T-helper 2 cell treated with Interferon-gamma antibody and Interleukin-4, amounts not matched to agents 5 μg/mL and 100 μg/mL, for 36 hours (primary cell): Measurements from ENCODE around the gene FAIM.
"Not testable (repeated sequence)": the region's sequence is repeated elsewhere in the genome, so short reads cannot be mapped to it uniquely, and the experiment has no call there.

ENCODE experiments used
- DNase-seq: peaks from one replicate; pipeline ENCODE4 v3.0.0; 2021; ENCODE audit warnings: low spot score
- H3K27ac Mint-ChIP-seq: one replicate; pipeline ENCODE4 v1.8.0; 2021; ENCODE audit warnings: mild to moderate bottlenecking, mixed read lengths
- H3K27me3 Mint-ChIP-seq: one replicate; pipeline ENCODE4 v1.8.0; 2021; ENCODE audit warnings: low read depth, mixed read lengths
- H3K36me3 Mint-ChIP-seq: one replicate; pipeline ENCODE4 v1.8.0; 2021; ENCODE audit warnings: low read depth, mixed read lengths
- H3K4me1 Mint-ChIP-seq: one replicate; pipeline ENCODE4 v1.8.0; 2021; ENCODE audit warnings: low read depth, mixed read lengths
- H3K4me3 Mint-ChIP-seq: one replicate; pipeline ENCODE4 v1.8.0; 2022; ENCODE audit warnings: mild to moderate bottlenecking, moderate library complexity, mixed read lengths
- H3K9me3 Mint-ChIP-seq: one replicate; pipeline ENCODE4 v1.8.0; 2021; ENCODE audit warnings: mixed read lengths

Gene FAIM, protein sequence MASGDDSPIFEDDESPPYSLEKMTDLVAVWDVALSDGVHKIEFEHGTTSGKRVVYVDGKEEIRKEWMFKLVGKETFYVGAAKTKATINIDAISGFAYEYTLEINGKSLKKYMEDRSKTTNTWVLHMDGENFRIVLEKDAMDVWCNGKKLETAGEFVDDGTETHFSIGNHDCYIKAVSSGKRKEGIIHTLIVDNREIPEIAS

DNA sequence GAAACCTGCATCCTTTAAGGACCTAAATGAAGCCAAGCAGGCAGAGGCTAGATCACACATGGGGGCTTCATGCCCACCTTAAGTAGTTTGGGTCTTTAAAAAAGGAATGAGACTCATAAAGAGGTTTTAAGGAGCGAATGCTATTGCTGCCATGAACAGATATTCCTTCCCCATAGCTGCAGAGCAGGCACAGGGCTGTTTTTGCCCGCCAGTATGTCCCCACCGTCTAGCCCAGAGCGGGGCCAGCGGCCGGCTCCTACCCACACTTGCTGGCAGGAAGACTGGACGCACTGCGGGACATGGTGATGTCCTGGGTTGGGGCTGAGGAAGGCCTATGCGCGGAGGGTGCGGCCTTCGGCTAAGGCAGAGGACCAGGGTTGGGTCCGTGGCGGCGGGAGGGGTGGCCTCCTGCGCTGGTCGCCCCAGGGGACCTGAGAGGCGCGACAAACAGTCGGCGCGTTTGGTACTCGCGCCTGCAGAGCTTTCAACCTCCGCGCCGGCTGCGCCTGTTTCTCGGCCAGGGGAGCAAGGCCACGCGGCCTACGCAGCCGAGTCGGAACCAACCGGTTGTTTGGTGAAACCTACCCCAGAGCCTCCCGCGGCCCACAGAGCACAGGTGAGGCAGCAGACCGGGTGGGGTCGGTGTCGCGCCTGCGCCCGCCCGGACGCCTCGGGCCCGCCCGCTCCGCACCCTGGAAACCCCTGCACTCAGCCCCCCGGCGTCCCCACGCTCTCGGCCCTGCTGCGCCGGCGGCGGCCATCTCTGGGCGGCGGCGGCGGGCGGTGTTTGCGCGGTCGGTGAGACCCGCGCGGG is at the start of gene FAIM:
Gene FAIM (plus strand): TSS at position 450 of the 814 bp plus-strand sequence. CDS start 10,956 bp downstream, outside the sequence.
- peaks cover 6% of the 10 kb centered on the region for H3K9me3 Mint-ChIP-seq
- DNase-seq = peak; percentile 56

DNA sequence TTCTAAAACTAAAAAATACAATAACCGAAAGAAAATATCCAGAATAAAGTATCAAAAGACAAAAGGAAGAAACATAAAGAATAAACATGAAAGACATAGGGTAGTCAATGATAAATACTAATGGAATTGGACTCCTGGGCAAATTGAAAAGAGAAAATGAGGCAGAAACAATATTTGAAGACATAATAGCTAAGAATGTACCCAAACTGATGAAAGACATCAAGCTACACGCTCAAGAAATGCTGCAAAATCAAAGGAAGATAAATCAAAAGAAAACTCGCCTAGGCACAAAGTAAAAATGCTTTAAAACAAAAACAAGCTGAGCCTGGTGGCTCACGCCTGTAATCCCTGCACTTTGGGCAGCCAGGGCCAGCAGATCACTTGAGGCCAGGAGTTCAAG is 49.4 kb upstream of the FAIM start:
- Mint-ChIP-seq H3K4me3 (no peak overlapping the region), H3K9me3 (peaks cover 34% of the 10 kb centered on the region), H3K27me3 (no peaks in the 10 kb centered on the region), H3K4me1 (peaks cover 7% of the 10 kb centered on the region), H3K36me3 (peaks cover 41% of the 10 kb centered on the region), H3K27ac (no peak overlapping the region)
- DNase-seq = no peak

More for the DNA sequence above, at the start of gene FAIM:
- Mint-ChIP-seq H3K4me3 (peak within 1 kb of the TSS; percentile 83), H3K27ac (peak within 1 kb of the TSS; percentile 89), H3K36me3 (no peaks in the 10 kb centered on the region), H3K27me3 (peaks cover 4% of the 10 kb centered on the region), H3K4me1 (peaks cover 14% of the 10 kb centered on the region)

DNA sequence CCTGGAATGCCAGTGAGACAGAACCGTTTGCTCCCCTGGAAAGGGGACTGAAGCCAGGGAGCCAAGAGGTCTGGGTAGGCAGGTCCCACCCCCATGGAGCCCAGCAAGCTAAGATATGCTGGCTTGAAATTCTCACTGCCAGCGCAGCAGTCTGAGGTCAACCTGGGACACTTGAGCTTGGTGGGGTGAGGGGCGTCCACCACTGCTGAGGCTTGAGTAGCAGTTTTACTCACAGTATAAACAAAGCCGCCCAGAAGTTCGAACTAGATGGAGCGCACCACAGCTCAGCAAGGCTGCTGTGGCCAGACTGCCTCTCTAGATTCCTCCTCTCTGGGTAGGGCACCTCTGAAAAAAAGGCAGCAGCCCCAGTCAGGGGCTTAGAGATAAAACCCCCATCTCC is 48.1 kb upstream of the FAIM start:
- DNase-seq = no peak
- peaks cover 34% of the 10 kb centered on the region for H3K9me3 Mint-ChIP-seq
- no peaks in the 10 kb centered on the region for H3K27me3 Mint-ChIP-seq
- no peak overlapping the region for H3K4me3 Mint-ChIP-seq
- no peak overlapping the region for H3K27ac Mint-ChIP-seq
- peaks cover 7% of the 10 kb centered on the region for H3K4me1 Mint-ChIP-seq
- peaks cover 43% of the 10 kb centered on the region for H3K36me3 Mint-ChIP-seq

DNA sequence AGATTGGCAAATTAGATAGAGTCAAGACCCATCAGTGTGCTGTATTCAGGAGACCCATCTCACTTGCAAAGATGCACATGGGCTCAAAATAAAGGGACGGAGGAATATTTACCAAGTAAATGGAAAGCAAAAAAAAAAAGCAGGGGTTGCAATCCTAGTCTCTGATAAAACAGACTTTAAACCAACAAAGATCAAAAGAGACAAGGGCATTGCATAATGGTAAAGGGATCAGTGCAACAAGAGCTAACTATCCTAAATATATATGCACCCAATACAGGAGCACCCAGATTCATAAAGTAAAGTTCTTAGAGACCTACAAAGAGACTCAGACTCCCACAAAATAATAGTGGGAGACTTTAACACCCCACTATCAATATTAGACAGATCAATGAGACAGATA is 45.7 kb upstream of the FAIM start:
- H3K4me1 Mint-ChIP-seq, DNase-seq, H3K4me3 Mint-ChIP-seq, H3K27ac Mint-ChIP-seq, H3K27me3 Mint-ChIP-seq: not testable (repeated sequence)
- Mint-ChIP-seq H3K36me3 (peaks cover 42% of the 10 kb centered on the region), H3K9me3 (peaks cover 21% of the 10 kb centered on the region)

DNA sequence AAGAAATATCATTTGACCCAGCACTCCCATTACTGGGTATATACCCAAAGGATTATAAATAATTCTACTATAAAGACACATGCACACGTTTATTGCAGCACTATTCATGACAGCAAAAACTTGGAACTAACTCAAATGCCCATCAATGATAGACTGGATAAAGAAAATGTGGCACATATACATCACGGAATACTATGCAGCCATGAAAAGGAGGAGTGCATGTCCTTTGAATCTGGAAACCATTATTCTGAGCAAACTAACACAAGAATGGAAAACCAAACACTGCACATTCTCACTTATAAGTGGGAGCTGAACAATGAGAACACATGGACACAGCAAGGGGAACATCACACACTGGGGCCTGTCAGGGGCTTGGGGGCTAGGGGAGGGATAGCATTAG is 42.3 kb upstream of the FAIM start:
- not testable (repeated sequence) for H3K27ac Mint-ChIP-seq, H3K4me3 Mint-ChIP-seq, DNase-seq, H3K27me3 Mint-ChIP-seq, H3K4me1 Mint-ChIP-seq, H3K9me3 Mint-ChIP-seq
- H3K36me3 Mint-ChIP-seq = peaks cover 37% of the 10 kb centered on the region

DNA sequence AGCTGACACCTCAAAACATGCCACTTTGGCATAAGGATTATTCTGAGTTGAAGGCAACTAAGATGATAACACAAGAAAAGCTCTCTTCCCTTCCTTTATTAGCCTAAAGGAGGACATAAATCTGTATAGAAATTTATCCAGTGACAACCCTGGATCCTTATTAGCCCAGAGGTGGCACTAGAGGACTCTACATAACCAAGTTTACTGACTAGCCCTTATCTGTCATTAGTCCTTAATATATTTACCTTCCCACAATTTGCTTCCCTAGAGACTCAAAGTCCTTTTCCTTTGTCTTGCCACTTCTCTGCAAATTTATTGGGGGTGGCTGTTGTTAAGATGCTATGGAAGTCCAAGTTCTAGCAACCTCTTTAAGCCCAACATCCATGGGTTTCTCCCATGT is 41.2 kb upstream of the FAIM start:
- no peaks in the 10 kb centered on the region for H3K27me3 Mint-ChIP-seq
- H3K4me1 Mint-ChIP-seq = peaks cover 11% of the 10 kb centered on the region
- H3K36me3 Mint-ChIP-seq = peaks cover 41% of the 10 kb centered on the region
- no peak for DNase-seq
- no peak overlapping the region for H3K27ac Mint-ChIP-seq
- H3K9me3 Mint-ChIP-seq = peaks cover 6% of the 10 kb centered on the region
- H3K4me3 Mint-ChIP-seq = no peak overlapping the region

DNA sequence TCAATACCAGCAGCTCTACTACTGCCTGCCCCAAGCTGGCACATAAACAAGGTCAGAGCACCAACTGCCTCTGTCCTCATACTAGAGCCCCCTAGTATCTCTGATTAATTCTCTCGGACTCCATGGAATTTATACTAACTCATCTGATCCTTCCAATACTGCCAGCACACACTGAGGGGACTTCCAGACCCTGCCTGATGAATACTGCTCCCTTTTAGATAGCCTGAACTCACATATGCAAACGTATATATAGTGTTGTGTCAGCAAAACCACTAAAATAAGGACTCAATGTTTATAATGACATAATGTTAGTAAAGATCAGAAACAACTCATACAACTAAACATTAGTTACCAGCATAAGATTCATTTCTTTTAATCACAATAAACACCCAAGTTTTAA is 39.5 kb upstream of the FAIM start:
- Mint-ChIP-seq H3K4me1 (peaks cover 4% of the 10 kb centered on the region), H3K4me3 (no peak overlapping the region), H3K36me3 (peaks cover 46% of the 10 kb centered on the region), H3K27me3 (no peaks in the 10 kb centered on the region), H3K27ac (no peak overlapping the region), H3K9me3 (peaks cover 19% of the 10 kb centered on the region)
- DNase-seq = no peak

DNA sequence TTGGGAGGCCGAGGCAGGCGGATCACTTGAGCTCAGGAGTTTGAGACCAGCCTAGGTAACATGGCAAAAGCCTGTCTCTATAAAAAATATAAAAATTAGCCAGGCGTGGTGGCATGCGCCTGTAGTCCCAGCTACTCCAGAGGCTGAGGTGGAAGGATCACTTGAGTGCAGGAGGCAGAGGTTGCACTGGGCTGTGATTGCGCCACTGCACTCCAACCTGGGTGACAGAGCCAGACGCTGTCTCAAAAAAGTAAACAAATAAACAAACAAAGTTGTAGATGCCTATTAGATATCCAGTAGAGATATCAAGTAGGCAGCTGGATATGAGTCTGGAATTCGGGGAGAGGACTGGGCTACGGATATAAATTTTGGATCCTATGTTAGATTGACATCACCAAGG is 38.9 kb upstream of the FAIM start:
- H3K4me1 Mint-ChIP-seq, DNase-seq, H3K4me3 Mint-ChIP-seq, H3K27me3 Mint-ChIP-seq, H3K27ac Mint-ChIP-seq: not testable (repeated sequence)
- peaks cover 46% of the 10 kb centered on the region for H3K36me3 Mint-ChIP-seq
- peaks cover 19% of the 10 kb centered on the region for H3K9me3 Mint-ChIP-seq

DNA sequence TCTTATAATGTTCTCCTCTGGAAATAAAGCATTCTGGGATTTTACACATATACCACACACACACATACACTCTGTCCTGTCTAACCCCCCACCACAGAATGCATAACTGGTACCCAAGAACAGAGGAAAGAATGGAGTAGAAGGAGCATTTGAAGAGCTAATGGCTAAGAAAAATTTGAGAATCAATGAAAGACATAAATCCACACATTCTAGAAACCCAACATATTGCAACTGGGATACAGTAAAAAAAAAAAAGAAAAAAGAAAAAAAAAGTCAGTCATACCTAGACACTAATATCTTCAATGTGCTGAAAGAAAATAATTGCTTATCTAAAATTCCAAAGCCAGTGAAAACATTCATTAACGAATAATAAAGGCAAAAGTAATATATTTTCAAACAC is 35.4 kb upstream of the FAIM start:
- peaks cover 55% of the 10 kb centered on the region for H3K36me3 Mint-ChIP-seq
- no peaks in the 10 kb centered on the region for H3K27me3 Mint-ChIP-seq
- no peak overlapping the region for H3K4me3 Mint-ChIP-seq
- peak overlapping the region; percentile 32 for H3K27ac Mint-ChIP-seq
- peaks cover 15% of the 10 kb centered on the region for H3K4me1 Mint-ChIP-seq
- peaks cover 30% of the 10 kb centered on the region for H3K9me3 Mint-ChIP-seq
- no peak for DNase-seq

DNA sequence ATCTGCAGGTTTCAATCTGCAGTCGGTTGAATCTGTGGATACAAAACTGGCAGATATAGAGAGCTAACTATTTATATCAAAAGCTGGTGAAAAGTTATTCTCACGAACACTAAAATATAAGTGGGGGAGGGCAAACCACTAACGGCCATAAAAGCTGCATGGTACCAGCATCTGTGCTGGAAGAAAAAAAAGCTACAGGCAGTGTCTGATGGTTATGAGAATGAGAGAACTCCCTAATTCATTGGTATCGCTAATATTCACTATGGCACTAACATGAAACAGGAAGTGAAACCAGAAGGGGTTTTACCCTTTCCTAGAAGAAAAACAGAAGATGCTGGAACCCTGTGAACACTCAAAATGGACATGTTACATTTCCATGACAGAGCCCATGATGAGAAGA is 30.4 kb upstream of the FAIM start:
- H3K36me3 Mint-ChIP-seq = peaks cover 34% of the 10 kb centered on the region
- no peak for DNase-seq
- no peaks in the 10 kb centered on the region for H3K27me3 Mint-ChIP-seq
- peak overlapping the region; percentile 85 for H3K27ac Mint-ChIP-seq
- peaks cover 30% of the 10 kb centered on the region for H3K9me3 Mint-ChIP-seq
- peaks cover 32% of the 10 kb centered on the region for H3K4me1 Mint-ChIP-seq
- peak overlapping the region; percentile 59 for H3K4me3 Mint-ChIP-seq

DNA sequence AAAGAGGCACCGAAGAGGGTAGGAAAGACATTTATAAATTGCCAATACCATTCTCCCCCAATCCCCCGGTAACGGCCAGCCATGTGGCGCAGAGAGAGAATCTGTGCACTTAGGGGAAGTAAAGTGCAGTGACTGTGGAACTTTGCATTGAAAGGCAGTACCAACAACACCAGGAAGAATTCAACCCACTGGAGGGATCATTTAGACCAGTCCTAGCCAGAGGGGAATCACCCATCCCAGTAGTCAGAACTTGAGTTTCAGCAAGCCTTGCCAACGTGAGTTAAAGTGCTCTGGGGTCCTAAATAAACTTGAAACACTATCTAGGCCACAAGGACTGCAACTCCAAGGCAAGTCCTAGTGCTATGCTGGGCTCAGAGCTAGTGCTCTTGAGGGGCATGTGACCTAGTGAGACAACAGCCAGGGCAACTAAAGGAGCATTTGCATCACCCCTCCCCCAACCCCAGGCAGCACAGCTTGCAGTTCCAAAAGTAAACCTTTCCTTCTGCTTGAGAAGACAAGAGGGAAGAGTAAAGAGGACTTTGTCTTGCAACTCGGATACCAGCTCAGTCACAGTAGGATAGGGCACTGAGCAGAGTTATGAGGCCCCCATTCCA is 29.5 kb upstream of the FAIM start:
- H3K9me3 Mint-ChIP-seq = peaks cover 21% of the 10 kb centered on the region
- peaks cover 41% of the 10 kb centered on the region for H3K4me1 Mint-ChIP-seq
- no peaks in the 10 kb centered on the region for H3K27me3 Mint-ChIP-seq
- DNase-seq = no peak
- H3K36me3 Mint-ChIP-seq = peaks cover 28% of the 10 kb centered on the region
- no peak overlapping the region for H3K27ac Mint-ChIP-seq
- no peak overlapping the region for H3K4me3 Mint-ChIP-seq

DNA sequence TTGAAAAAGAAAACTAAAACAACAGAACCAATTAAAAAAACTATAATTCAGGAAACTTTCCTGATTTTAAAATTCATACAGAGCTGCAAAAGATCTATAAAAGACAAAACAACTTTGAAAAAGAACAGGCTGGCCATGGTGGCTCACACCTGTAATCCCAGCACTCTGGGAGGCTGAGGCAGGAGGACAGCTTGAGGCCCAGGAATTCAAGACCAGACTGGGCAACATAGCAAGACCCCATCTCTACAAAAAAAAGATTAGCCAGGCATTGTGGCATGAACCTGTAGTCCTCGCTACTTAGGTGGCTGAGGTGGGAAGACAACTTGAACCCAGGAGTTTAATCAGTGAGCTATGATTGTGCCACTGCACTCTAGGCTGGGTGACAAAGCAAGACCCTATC is 21.2 kb upstream of the FAIM start:
- H3K9me3 Mint-ChIP-seq = no peaks in the 10 kb centered on the region
- peaks cover 14% of the 10 kb centered on the region for H3K36me3 Mint-ChIP-seq
- DNase-seq = no peak
- H3K4me1 Mint-ChIP-seq = peaks cover 24% of the 10 kb centered on the region
- H3K4me3 Mint-ChIP-seq = no peak overlapping the region
- no peaks in the 10 kb centered on the region for H3K27me3 Mint-ChIP-seq
- no peak overlapping the region for H3K27ac Mint-ChIP-seq

DNA sequence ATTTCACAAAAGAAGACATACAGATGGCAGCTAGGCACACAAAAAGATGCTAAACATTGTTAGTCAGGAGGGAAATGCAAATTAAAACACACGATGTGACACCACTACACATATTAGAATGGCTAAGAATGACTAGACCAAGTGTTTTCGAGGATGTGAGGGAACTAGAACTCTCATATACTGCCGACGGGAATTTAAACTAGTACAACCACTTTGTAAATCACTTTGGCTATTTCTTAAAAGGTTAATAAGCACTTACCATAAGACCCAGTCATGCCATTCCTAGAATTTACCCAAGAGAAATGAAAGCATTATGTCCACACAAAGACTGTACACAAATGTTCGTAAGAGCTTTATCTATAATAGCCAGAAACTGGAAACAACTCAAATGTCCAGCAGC is 20.1 kb upstream of the FAIM start:
- Mint-ChIP-seq H3K27me3 (no peaks in the 10 kb centered on the region), H3K27ac (no peak overlapping the region), H3K4me1 (peaks cover 21% of the 10 kb centered on the region), H3K4me3 (no peak overlapping the region), H3K36me3 (peaks cover 14% of the 10 kb centered on the region), H3K9me3 (no peaks in the 10 kb centered on the region)
- no peak for DNase-seq

DNA sequence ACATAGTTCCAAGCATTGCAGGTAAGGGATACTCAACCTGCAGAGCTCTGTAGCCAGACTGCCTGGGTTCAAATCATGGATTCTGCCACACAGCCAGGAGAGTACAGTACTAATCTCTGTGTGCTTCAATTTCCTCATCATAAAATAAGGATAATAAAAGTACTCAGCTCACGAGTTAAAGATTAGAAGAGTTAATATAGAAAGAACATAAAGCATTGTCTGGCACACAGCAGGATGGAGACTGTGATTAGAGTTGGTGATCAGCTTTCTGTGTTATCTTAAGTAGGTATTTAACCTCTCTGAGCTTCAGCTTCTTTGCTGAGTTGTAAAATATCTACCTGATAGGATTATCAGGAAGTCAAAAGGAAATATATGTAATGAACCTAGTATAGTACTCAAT is 17.2 kb upstream of the FAIM start:
- Mint-ChIP-seq H3K9me3 (no peaks in the 10 kb centered on the region), H3K27me3 (no peaks in the 10 kb centered on the region), H3K27ac (no peak overlapping the region), H3K4me1 (peaks cover 21% of the 10 kb centered on the region), H3K4me3 (no peak overlapping the region), H3K36me3 (peaks cover 3% of the 10 kb centered on the region)
- DNase-seq = no peak
